Stomach smooth muscle (tissue), 2 donors: ENCODE data around the gene DPF3.

Experiments
- H3K27ac ChIP-seq: one replicate; pipeline ENCODE4 v1.7.0; 2013; ENCODE audit warnings: mild to moderate bottlenecking, low read length, inconsistent platforms
- H3K27me3 ChIP-seq, 2 donors: one replicate each; pipeline ENCODE4 v1.7.0; 2013; ENCODE audit warnings: low read length in 2 of 2; ENCODE audit not compliant: insufficient read depth in 2 of 2, control insufficient read depth in 1 of 2
- H3K36me3 ChIP-seq, 2 donors: one replicate each; pipeline ENCODE4 v1.7.0; 2013; ENCODE audit warnings: low read length in 2 of 2; ENCODE audit not compliant: control insufficient read depth in 2 of 2, insufficient read depth in 2 of 2
- H3K4me1 ChIP-seq: one replicate; pipeline ENCODE4 v1.7.0; 2013; ENCODE audit warnings: low read length; ENCODE audit not compliant: control insufficient read depth, insufficient read depth
- H3K4me3 ChIP-seq, 2 donors: one replicate each; pipeline ENCODE4 v1.7.0; 2013; ENCODE audit warnings: low read length in 2 of 2
- H3K9ac ChIP-seq, 2 donors: one replicate each; pipeline ENCODE4 v1.7.0; 2013; ENCODE audit warnings: low read length in 2 of 2, mild to moderate bottlenecking in 1 of 2
- H3K9me3 ChIP-seq, 2 donors: one replicate each; pipeline ENCODE4 v1.7.0; 2013; ENCODE audit warnings: low read length in 2 of 2; ENCODE audit not compliant: control insufficient read depth in 2 of 2
- donor health status: healthy.
- donor health status: Pancreatic carcinoma.

DPF3 gene

GRCh38 chr14:72606879-72607278, 287.0 kb downstream of the DPF3 start:
- peaks cover 0 to 3% of the 10 kb centered on the region in 2 donors for H3K27me3 ChIP-seq
- no peak overlapping the region for H3K4me3 ChIP-seq
- H3K27ac ChIP-seq: no peak overlapping the region
- H3K36me3 ChIP-seq: no peaks in the 10 kb centered on the region
- no peak overlapping the region for H3K9ac ChIP-seq
- no peaks in the 10 kb centered on the region for H3K9me3 ChIP-seq
- H3K4me1 ChIP-seq: no peaks in the 10 kb centered on the region

- no peak overlapping the region for H3K27ac ChIP-seq
- H3K4me1 ChIP-seq: no peaks in the 10 kb centered on the region
- no peak overlapping the region for H3K4me3 ChIP-seq
- H3K9ac ChIP-seq: no peak overlapping the region
- H3K27me3 ChIP-seq: peaks cover 0 to 3% of the 10 kb centered on the region in 2 donors
- H3K36me3 ChIP-seq: no peaks in the 10 kb centered on the region
- H3K9me3 ChIP-seq: no peaks in the 10 kb centered on the region
Observed at GRCh38 chr14:72605921-72606220, 288.0 kb downstream of the DPF3 start.

- peaks cover 0 to 3% of the 10 kb centered on the region in 2 donors for H3K27me3 ChIP-seq
- H3K9me3 ChIP-seq: no peaks in the 10 kb centered on the region
- H3K4me3 ChIP-seq: no peak overlapping the region
- H3K36me3 ChIP-seq: no peaks in the 10 kb centered on the region
- H3K4me1 ChIP-seq: no peaks in the 10 kb centered on the region
- H3K9ac ChIP-seq: no peak overlapping the region
- H3K27ac ChIP-seq: no peak overlapping the region
Observed at GRCh38 chr14:72605096-72605920, 288.6 kb downstream of the DPF3 start.

- Histone ChIP-seq H3K9ac (no peak overlapping the region), H3K4me3 (no peak overlapping the region)
Observed at GRCh38 chr14:72604133-72604532, 289.8 kb downstream of the DPF3 start.

GRCh38 chr14:72603639-72604038, 290.3 kb downstream of the DPF3 start:
- H3K27ac ChIP-seq: no peak overlapping the region
- H3K9ac ChIP-seq: no peak overlapping the region
- H3K27me3 ChIP-seq: peaks cover 0 to 3% of the 10 kb centered on the region in 2 donors
- H3K4me1 ChIP-seq: no peaks in the 10 kb centered on the region
- H3K36me3 ChIP-seq: no peaks in the 10 kb centered on the region
- H3K9me3 ChIP-seq: no peaks in the 10 kb centered on the region
- no peak overlapping the region for H3K4me3 ChIP-seq

More at GRCh38 chr14:72604133-72604532, 289.8 kb downstream of the DPF3 start:
- Histone ChIP-seq H3K4me1 (no peaks in the 10 kb centered on the region), H3K27ac (no peak overlapping the region), H3K36me3 (no peaks in the 10 kb centered on the region), H3K9me3 (no peaks in the 10 kb centered on the region), H3K27me3 (peaks cover 0 to 3% of the 10 kb centered on the region in 2 donors)

- Histone ChIP-seq H3K9me3 (no peaks in the 10 kb centered on the region), H3K4me3 (no peak overlapping the region), H3K27ac (no peak overlapping the region), H3K4me1 (no peaks in the 10 kb centered on the region), H3K36me3 (no peaks in the 10 kb centered on the region), H3K9ac (no peak overlapping the region), H3K27me3 (peaks cover 0 to 3% of the 10 kb centered on the region in 2 donors)
Observed at GRCh38 chr14:72600551-72601330, 293.2 kb downstream of the DPF3 start.

GRCh38 chr14:72599579-72600470, 294.1 kb downstream of the DPF3 start:
- Histone ChIP-seq H3K4me1 (no peaks in the 10 kb centered on the region), H3K27ac (no peak overlapping the region), H3K27me3 (no peaks in the 10 kb centered on the region), H3K9me3 (no peaks in the 10 kb centered on the region), H3K36me3 (no peaks in the 10 kb centered on the region), H3K9ac (no peak overlapping the region), H3K4me3 (no peak overlapping the region)

- Histone ChIP-seq H3K4me1 (no peaks in the 10 kb centered on the region), H3K36me3 (no peaks in the 10 kb centered on the region), H3K27me3 (no peaks in the 10 kb centered on the region), H3K9ac (no peak overlapping the region), H3K27ac (no peak overlapping the region), H3K9me3 (no peaks in the 10 kb centered on the region), H3K4me3 (no peak overlapping the region)
Observed at GRCh38 chr14:72598306-72598705, 295.6 kb downstream of the DPF3 start.

- no peaks in the 10 kb centered on the region for H3K4me1 ChIP-seq
- no peak overlapping the region for H3K27ac ChIP-seq
- no peaks in the 10 kb centered on the region for H3K27me3 ChIP-seq
- no peak overlapping the region for H3K4me3 ChIP-seq
- H3K9me3 ChIP-seq: no peaks in the 10 kb centered on the region
- no peaks in the 10 kb centered on the region for H3K36me3 ChIP-seq
- H3K9ac ChIP-seq: no peak overlapping the region
Observed at GRCh38 chr14:72597252-72598233, 296.4 kb downstream of the DPF3 start.
